Measurements from ENCODE around the gene SWI5. TPM values are rescaled to one million over a fixed set of nuclear protein-coding genes. Genes with fewer than 3 reads are reported as not detected.

SWI5 gene
- total and polyA plus RNA-seq, 2 experiments from 2014 or later = 26.6 to 42.5 TPM

- Histone ChIP-seq H3K4me1 (ENCODE audit: insufficient read depth) (no peaks in the 10 kb centered on the region; the same call in 1 of the 2 replicates), H3K4me3 (no peak overlapping the region), H4K20me1 (replicated peaks; ENCODE audit: insufficient read depth) (no peaks in the 10 kb centered on the region; the same call in none of the 2 replicates), H3K9me2 (ENCODE audit: insufficient read depth) (no peaks in the 10 kb centered on the region), H3K27me3 (ENCODE audit: insufficient read depth) (no peaks in the 10 kb centered on the region), H3K36me3 (ENCODE audit: insufficient read depth) (peaks cover 6% of the 10 kb centered on the region), H2AFZ (no peak overlapping the region), H3F3A (replicated peaks; ENCODE audit: low read depth) (no peaks in the 10 kb centered on the region; the same call in 1 of the 2 replicates), H3K4me2 (no peak overlapping the region), H3K79me2 (replicated peaks; ENCODE audit: insufficient read depth) (peaks cover 10% of the 10 kb centered on the region), H3K27ac (ENCODE audit: low read depth) (no peak overlapping the region)
- ATAC-seq (no peak), DNase-seq (ENCODE audit: low spot score) (no peak)
- Mint-ChIP-seq H3K27me3 (ENCODE audit: insufficient read depth, low read depth, poor library complexity) (peaks cover 14% of the 10 kb centered on the region), H3K27ac (no peak overlapping the region), H3K36me3 (ENCODE audit: low read depth) (peaks cover 39% of the 10 kb centered on the region), H3K9me3 (no peaks in the 10 kb centered on the region), H3K4me3 (no peak overlapping the region), H3K4me1 (no peaks in the 10 kb centered on the region; the same call in 2 of the 3 replicates)
- TF ChIP-seq ZNF462 (CRISPR knock-in tag; IDR thresholded peaks at IDR 0.05) (no peak), CREB1 (CRISPR knock-in tag; IDR thresholded peaks at IDR 0.05; ENCODE audit: low read depth) (no peak), JUNB (IDR thresholded peaks at IDR 0.05; ENCODE audit: unreplicated experiment) (no peak), STAT1 (IDR thresholded peaks at IDR 0.05; ENCODE audit: unreplicated experiment) (no peak), EZH2phosphoT487 (IDR thresholded peaks at IDR 0.05; ENCODE audit: unreplicated experiment) (no peak), ZNF114 (CRISPR knock-in tag; IDR thresholded peaks at IDR 0.05) (no peak), EZH2 (IDR thresholded peaks at IDR 0.05; ENCODE audit: low read depth, unreplicated experiment) (no peak), ETS1 (IDR thresholded peaks at IDR 0.05) (no peak), NANOG (IDR thresholded peaks at IDR 0.05; ENCODE audit: borderline replicate concordance) (no peak), ZNF331 (CRISPR knock-in tag; IDR thresholded peaks at IDR 0.05; ENCODE audit: low read depth) (no peak), CTCF (conservative IDR thresholded peaks at IDR 0.05; ENCODE audit: low read depth in 2 of 2) (no peak), POLR2AphosphoS5 (IDR thresholded peaks at IDR 0.05; ENCODE audit: low read depth) (no peak), REST (IDR thresholded peaks at IDR 0.05; ENCODE audit: unreplicated experiment) (no peak)
Observed at GRCh38 chr9:128317629-128318028, 41.6 kb downstream of the SWI5 start.
